GM23338 (cell line): ENCODE data around the gene PHC1. TPM values are rescaled to one million over a fixed set of nuclear protein-coding genes. Genes with fewer than 3 reads are reported as not detected.

Source experiments
- ATAC-seq: fragments of 200-7000 bp; cut with Tn5 transposase; 3 replicates; pipeline ENCODE4 v1.9.1; 2020
- DNase-seq: peaks from one replicate; pipeline ENCODE4 v3.0.0-alpha.2; 2015; ENCODE audit warnings: low spot score
- H2AFZ ChIP-seq: fragments of 200-600 bp; sonication (generic); 2 replicates; pipeline ENCODE4 v1.8.0; 2016; ENCODE audit warnings: antibody characterized with exemption, mild to moderate bottlenecking, moderate library complexity
- H3F3A ChIP-seq: fragments of 200-600 bp; sonication (generic); replicated peaks from 2 replicates; pipeline ENCODE4 v1.8.0; 2017; ENCODE audit warnings: antibody characterized with exemption, mixed run types, low read depth
- H3K27ac ChIP-seq: fragments of 200-600 bp; sonication (generic); 2 replicates; pipeline ENCODE4 v1.6.1; 2016; ENCODE audit warnings: low read depth
- H3K27me3 ChIP-seq: fragments of 200-600 bp; sonication (generic); 2 replicates; pipeline ENCODE4 v1.8.0; 2016; ENCODE audit warnings: mild to moderate bottlenecking, mixed run types, moderate library complexity; ENCODE audit not compliant: insufficient read depth
- H3K36me3 ChIP-seq: fragments of 200-600 bp; sonication (generic); 2 replicates; pipeline ENCODE4 v1.8.0; 2016; ENCODE audit warnings: mild to moderate bottlenecking; ENCODE audit not compliant: insufficient read depth
- H3K4me1 ChIP-seq: fragments of 200-600 bp; sonication (generic); 2 replicates; pipeline ENCODE4 v1.8.0; 2016; ENCODE audit warnings: mild to moderate bottlenecking, moderate library complexity; ENCODE audit not compliant: insufficient read depth
- H3K4me2 ChIP-seq: fragments of 200-600 bp; sonication (generic); 2 replicates; pipeline ENCODE4 v1.7.1; 2017; ENCODE audit warnings: mixed run types
- H3K4me3 ChIP-seq: fragments of 200-600 bp; sonication (generic); 2 replicates; pipeline ENCODE4 v1.6.1; 2016; ENCODE audit warnings: mixed run types
- H3K79me2 ChIP-seq: fragments of 200-600 bp; sonication (generic); replicated peaks from 2 replicates; pipeline ENCODE4 v1.8.0; 2017; ENCODE audit warnings: mild to moderate bottlenecking; ENCODE audit not compliant: insufficient read depth
- H3K9me2 ChIP-seq: fragments of 200-600 bp; sonication (generic); 2 replicates; pipeline ENCODE4 v1.8.0; 2017; ENCODE audit not compliant: insufficient read depth
- H4K20me1 ChIP-seq: fragments of 200-600 bp; sonication (generic); replicated peaks from 2 replicates; pipeline ENCODE4 v1.8.0; 2017; ENCODE audit warnings: mild to moderate bottlenecking; ENCODE audit not compliant: insufficient read depth
- H3K27ac Mint-ChIP-seq: 2 replicates; pipeline ENCODE4 v1.8.0; 2020; ENCODE audit warnings: inconsistent platforms, mild to moderate bottlenecking, moderate library complexity, mixed read lengths
- H3K27me3 Mint-ChIP-seq: 3 replicates; pipeline ENCODE4 v1.8.0; 2022; ENCODE audit warnings: low read depth, mild to moderate bottlenecking, moderate library complexity, mixed read lengths, inconsistent platforms; ENCODE audit not compliant: insufficient read depth, poor library complexity
- H3K36me3 Mint-ChIP-seq: 3 replicates; pipeline ENCODE4 v1.8.0; 2021; ENCODE audit warnings: low read depth, mild to moderate bottlenecking, inconsistent platforms, moderate library complexity, mixed read lengths
- H3K4me1 Mint-ChIP-seq: 3 replicates; pipeline ENCODE4 v1.8.0; 2020; ENCODE audit warnings: mild to moderate bottlenecking, inconsistent platforms, mixed read lengths
- H3K4me3 Mint-ChIP-seq: 3 replicates; pipeline ENCODE4 v1.8.0; 2021; ENCODE audit warnings: moderate library complexity, mild to moderate bottlenecking, inconsistent platforms, mixed read lengths
- H3K9me3 Mint-ChIP-seq: 3 replicates; pipeline ENCODE4 v1.8.0; 2020; ENCODE audit warnings: moderate library complexity, mild to moderate bottlenecking, inconsistent platforms, mixed read lengths
- CREB1 ChIP-seq: fragments of 250-450 bp; sonication (Bioruptor Pico); IDR thresholded peaks from 2 replicates; pipeline ENCODE4 v1.5.0; 2020; ENCODE audit warnings: low read depth, mild to moderate bottlenecking, moderate library complexity
- CTCF ChIP-seq, 2 experiments: fragments of 200-600 bp in 1 of 2; sonication (generic) in 1 of 2; conservative IDR thresholded peaks; 2 replicates each; pipeline versions ENCODE4 v1.5.1 to v1.6.1; 2016 to 2017; ENCODE audit warnings: antibody characterized with exemption in 2 of 2, low read depth in 2 of 2, mild to moderate bottlenecking in 2 of 2, moderate library complexity in 1 of 2
- ETS1 ChIP-seq: IDR thresholded peaks from 2 replicates; pipeline ENCODE4 v1.6.1; 2016; ENCODE audit warnings: antibody characterized with exemption
- JUNB ChIP-seq: IDR thresholded peaks from one replicate; pipeline ENCODE4 v1.6.1; 2016; ENCODE audit warnings: antibody characterized with exemption; ENCODE audit not compliant: unreplicated experiment
- REST ChIP-seq: IDR thresholded peaks from one replicate; pipeline ENCODE4 v1.6.1; 2018; ENCODE audit warnings: antibody characterized with exemption; ENCODE audit not compliant: unreplicated experiment
- STAT1 ChIP-seq: IDR thresholded peaks from one replicate; pipeline ENCODE4 v1.6.1; 2016; ENCODE audit warnings: antibody characterized with exemption; ENCODE audit not compliant: unreplicated experiment
- ZNF114 ChIP-seq: fragments of 250-450 bp; sonication (Bioruptor Pico); IDR thresholded peaks from 2 replicates; pipeline ENCODE4 v1.5.0; 2020; ENCODE audit warnings: mild to moderate bottlenecking, moderate library complexity
- ZNF462 ChIP-seq: fragments of 250-450 bp; sonication (Bioruptor Pico); IDR thresholded peaks from 2 replicates; pipeline ENCODE4 v1.5.0; 2020; ENCODE audit warnings: mild to moderate bottlenecking, moderate library complexity
- polyA plus RNA-seq: library from polyadenylated mRNA; unstranded; fragments of >200 nt; fragmentation: Nextera tagmentation; extraction: Ambion mirVana; gene quantifications from 2 replicates; pipeline ENCODE4 v1.2.1, GENCODE V29; 2016
- total RNA-seq: library from RNA; depleted of rRNA; stranded (reverse); fragments of >200 nt; shearing (Covaris generic); gene quantifications from 2 replicates; pipeline ENCODE4 v1.2.3, GENCODE V29; 2014

The PHC1 gene
- total and polyA plus RNA-seq, 2 experiments from 2014 or later, result 303 to 1,069 TPM

- TF ChIP-seq CTCF (conservative IDR thresholded peaks at IDR 0.05; ENCODE audit: low read depth in 2 of 2) (no peak), CREB1 (CRISPR knock-in tag) (no peak), STAT1 (no peak)
Measured at GRCh38 chr12:8894986-8895385, 19.3 kb upstream of the PHC1 start (continued).

- Histone ChIP-seq H3K27me3 (no peaks in the 10 kb centered on the region), H3K4me2 (no peak overlapping the region), H3K4me1 (no peaks in the 10 kb centered on the region), H3K9me2 (no peaks in the 10 kb centered on the region), H3K79me2 (no peaks in the 10 kb centered on the region), H4K20me1 (no peaks in the 10 kb centered on the region), H3K4me3 (no peak overlapping the region), H3F3A (no peaks in the 10 kb centered on the region), H2AFZ (no peak overlapping the region), H3K27ac (no peak overlapping the region), H3K36me3 (no peaks in the 10 kb centered on the region)
- Mint-ChIP-seq H3K27ac (no peak overlapping the region), H3K9me3 (peaks cover 43% of the 10 kb centered on the region), H3K36me3 (peaks cover 54% of the 10 kb centered on the region), H3K4me3 (no peak overlapping the region), H3K4me1 (peaks cover 3% of the 10 kb centered on the region; the same call in 1 of the 3 replicates), H3K27me3 (peaks cover 7% of the 10 kb centered on the region)
- TF ChIP-seq ETS1, result no peak
- ATAC-seq (no peak), DNase-seq (no peak)
Measured at GRCh38 chr12:8897081-8897480, 17.2 kb upstream of the PHC1 start.

- H3K36me3 ChIP-seq, result no peaks in the 10 kb centered on the region
- H3K27me3 ChIP-seq, result no peaks in the 10 kb centered on the region
- Mint-ChIP-seq H3K36me3 (peaks cover 66% of the 10 kb centered on the region), H3K27me3 (peaks cover 5% of the 10 kb centered on the region), H3K9me3 (peaks cover 50% of the 10 kb centered on the region), H3K4me3 (no peak overlapping the region), H3K27ac (no peak overlapping the region), H3K4me1 (peaks cover 10% of the 10 kb centered on the region; the same call in 2 of the 3 replicates)
- H3K27ac ChIP-seq, result 0 out of 2 replicates have a peak overlapping the region, but pooled peaks have one; percentile 6
- H3K4me3 ChIP-seq, result no peak overlapping the region
- DNase-seq, result no peak
- H3K79me2 ChIP-seq, result no peaks in the 10 kb centered on the region
- no peak overlapping the region for H3K4me2 ChIP-seq
- no peaks in the 10 kb centered on the region for H4K20me1 ChIP-seq
- H2AFZ ChIP-seq, result no peak overlapping the region
- H3F3A ChIP-seq, result no peaks in the 10 kb centered on the region
- H3K4me1 ChIP-seq, result 0 out of 2 replicates have a peak, but pooled peaks cover 5% of the 10 kb centered on the region
- no peaks in the 10 kb centered on the region for H3K9me2 ChIP-seq
- no peak for ATAC-seq
- no peak for TF ChIP-seq REST
- no peak for TF ChIP-seq JUNB
- no peak for TF ChIP-seq ZNF114 (CRISPR knock-in tag)
- no peak for TF ChIP-seq CREB1 (CRISPR knock-in tag)
- no peak for TF ChIP-seq ZNF462 (CRISPR knock-in tag)
Measured at GRCh38 chr12:8899830-8900229, 14.5 kb upstream of the PHC1 start.
